NCI-H128 (cell line): ENCODE data around the gene ABHD16A.
A peak's percentile ranks its signal among the peaks of the same experiment; 100 is the strongest.

Experiments used
- DNase-seq: peaks from one replicate; lab custom pipeline; 2025; ENCODE audit not compliant: unreplicated experiment; lab: John Stamatoyannopoulos, UW

ABHD16A gene

DNA sequence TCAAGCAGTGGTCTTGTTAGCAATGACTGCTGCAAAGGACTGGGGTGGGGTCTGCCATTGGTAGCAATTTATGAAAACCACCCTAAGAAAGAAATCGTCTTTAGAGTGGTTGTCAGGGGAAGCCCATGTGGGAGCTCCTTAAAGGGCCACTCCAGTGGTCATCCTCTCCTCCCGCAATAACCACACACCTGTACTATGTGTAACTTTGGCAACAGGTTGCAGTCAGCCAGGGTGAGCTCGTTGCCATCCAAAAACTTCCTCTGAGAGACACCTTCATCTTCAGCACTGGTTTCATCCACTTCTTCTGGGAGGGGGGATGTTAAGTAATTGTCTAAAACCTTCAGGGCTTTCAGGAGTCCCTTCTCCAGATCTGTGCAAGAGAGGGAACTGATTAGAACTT is 28.9 kb upstream of the ABHD16A start:
- no peak for DNase-seq

- no peak for DNase-seq
These were observed 27.5 kb upstream of the ABHD16A start for GRCh38 chr6:31730631-31731086.

DNA sequence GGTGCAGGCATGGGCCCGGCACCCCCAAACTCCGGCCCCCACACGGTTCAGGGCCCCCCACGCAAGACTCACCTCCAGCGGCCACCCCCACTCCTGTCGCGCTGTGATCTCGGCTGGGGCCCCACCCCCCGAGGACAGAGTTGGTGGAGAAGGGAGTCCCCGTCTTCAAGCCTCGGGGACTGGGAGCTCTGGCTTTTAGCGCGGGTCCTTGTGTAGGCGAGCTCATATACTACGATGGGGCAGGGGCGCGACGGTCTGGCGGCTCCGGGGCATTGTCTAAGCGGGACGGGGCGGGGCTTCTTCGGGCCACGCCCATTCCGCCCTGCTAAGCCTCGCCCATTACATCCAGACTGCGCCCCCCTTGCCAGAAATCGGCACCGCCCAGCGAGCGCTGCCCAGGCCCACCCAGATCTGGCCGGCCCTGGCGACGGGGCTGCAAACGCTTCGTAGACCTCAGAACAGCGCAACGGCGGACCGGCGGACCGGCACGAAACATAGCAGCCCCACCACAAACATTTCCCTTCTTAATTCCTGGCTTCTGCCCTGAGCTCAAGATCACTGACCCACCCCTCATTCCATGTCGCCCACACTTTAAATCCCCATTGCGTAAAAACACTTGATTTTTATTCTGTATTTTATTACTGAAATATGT is 27.0 kb upstream of the ABHD16A start:
- DNase-seq: no peak

DNA sequence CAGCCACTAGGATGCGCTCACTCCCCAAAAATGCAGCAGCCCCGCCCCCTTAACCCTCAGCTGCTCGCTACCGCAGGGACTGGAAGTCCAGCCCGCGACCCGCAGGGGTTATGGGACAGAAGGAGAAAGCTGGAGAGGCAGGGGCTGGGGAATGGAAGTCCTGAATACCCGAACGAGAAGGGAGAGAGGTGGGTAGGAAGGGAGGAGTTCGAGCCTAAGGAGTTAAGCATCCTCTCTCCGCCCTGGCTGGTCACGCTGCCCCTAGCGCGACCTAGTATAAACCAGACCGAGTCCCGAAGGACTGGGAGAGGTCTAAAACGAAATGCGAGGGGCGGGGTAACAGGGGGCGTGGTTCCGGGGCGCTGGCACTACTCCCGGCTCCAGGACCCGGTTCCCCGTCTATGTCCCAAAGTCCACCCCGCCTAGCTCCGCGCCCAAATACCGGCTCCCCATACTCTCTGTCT is 26.4 kb upstream of the ABHD16A start:
- DNase-seq: peak; percentile 47

- DNase-seq: no peak
These were observed 25.8 kb upstream of the ABHD16A start, which contains the start of gene DDAH2 for GRCh38 chr6:31728767-31729514. Gene DDAH2, minus strand, starts transcription at chr6:31729299. Its CDS starts 138 bp downstream, at chr6:31729161.

GRCh38 chr6:31727717-31728671 is 24.9 kb upstream of the ABHD16A start:
- no peak for DNase-seq

- DNase-seq: no peak
These were observed 24.1 kb upstream of the ABHD16A start for GRCh38 chr6:31727034-31727716.

- no peak for DNase-seq
These were observed 22.6 kb upstream of the ABHD16A start for GRCh38 chr6:31725502-31726350.

GRCh38 chr6:31723980-31724691 is 21.0 kb upstream of the ABHD16A start:
- no peak for DNase-seq

GRCh38 chr6:31723245-31723979 is 20.3 kb upstream of the ABHD16A start, which contains the start of gene MPIG6B:
Gene MPIG6B, plus strand, starts transcription at chr6:31723373. Its CDS starts 11 bp downstream, at chr6:31723384.
- DNase-seq: no peak

- no peak for DNase-seq
These were observed 19.0 kb upstream of the ABHD16A start for GRCh38 chr6:31722173-31722572.

GRCh38 chr6:31721351-31722020 is 18.4 kb upstream of the ABHD16A start, which contains the start of gene LY6G6C:
Gene LY6G6C, minus strand, starts transcription at chr6:31721746. Its CDS starts 67 bp downstream, at chr6:31721679.
- DNase-seq: no peak

DNA sequence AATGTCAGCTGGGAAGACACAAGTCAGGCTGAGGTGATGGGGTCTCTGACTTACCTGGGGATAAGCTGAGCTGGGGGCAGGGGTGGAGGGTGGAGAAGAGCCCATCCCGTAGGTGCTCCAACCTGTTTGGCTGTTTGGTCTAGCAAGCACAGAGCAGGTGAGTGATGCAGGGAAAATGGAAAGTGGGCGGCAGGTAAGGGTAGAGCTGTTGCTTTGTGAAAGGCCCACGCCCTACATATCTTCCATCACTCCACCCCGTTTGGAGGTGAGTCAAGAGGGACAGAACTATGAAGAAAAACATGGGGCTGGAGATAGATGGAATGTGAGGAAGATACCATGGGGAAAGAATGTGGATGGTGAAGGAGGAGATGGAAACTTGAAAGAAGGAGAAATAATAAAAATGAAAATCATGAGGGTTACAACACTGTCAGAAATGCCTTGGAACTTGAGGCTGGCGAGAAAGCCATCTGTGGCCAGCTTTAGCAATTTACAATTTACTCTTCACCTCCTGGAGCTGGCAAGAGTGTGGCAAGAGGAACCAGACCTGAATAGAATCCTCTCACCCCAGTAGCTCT is 17.2 kb upstream of the ABHD16A start:
- no peak for DNase-seq

DNA sequence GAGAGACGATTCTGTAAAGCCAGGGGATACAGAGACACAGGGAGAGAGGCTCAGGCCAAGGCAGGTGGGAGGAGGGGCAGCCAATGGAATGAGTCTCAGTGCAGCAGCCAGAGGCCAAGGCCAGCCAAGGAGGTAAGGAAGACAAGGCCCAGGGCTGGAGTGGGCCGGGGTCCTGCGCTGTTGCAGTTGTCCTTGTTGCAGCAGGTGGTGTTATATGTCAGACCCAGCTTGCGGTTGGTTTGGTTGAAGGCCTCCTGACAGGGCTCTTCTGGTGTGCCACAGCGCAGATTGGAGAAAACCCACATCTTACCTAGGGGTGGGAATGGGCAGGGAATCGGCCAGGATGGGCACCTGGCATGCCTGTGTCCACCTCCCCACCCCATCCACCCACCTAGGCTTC is 15.9 kb upstream of the ABHD16A start:
- no peak for DNase-seq

GRCh38 chr6:31718265-31718664 is 15.1 kb upstream of the ABHD16A start:
- no peak for DNase-seq

GRCh38 chr6:31717499-31718222 is 14.5 kb upstream of the ABHD16A start:
- no peak for DNase-seq
